Thyroid gland (tissue), 4 donors: Measurements from ENCODE around the gene TOM1L2. TPM values are rescaled to one million over a fixed set of nuclear protein-coding genes. Genes with fewer than 3 reads are reported as not detected.

ENCODE experiments used
- DNase-seq, 2 donors: peaks; one replicate each; pipeline ENCODE4 v3.0.0-alpha.2; 2019
- H3K27ac ChIP-seq, 3 donors: fragments of 200-600 bp; sonication (generic); 1 replicate in 2 of 3; 2 replicates in 1 of 3; pipeline ENCODE4 v1.5.1; 2016 to 2019; ENCODE audit warnings: mild to moderate bottlenecking in 1 of 3, moderate library complexity in 1 of 3
- H3K27me3 ChIP-seq: fragments of 200-600 bp; sonication (generic); one replicate; pipeline ENCODE4 v1.5.1; 2019
- H3K36me3 ChIP-seq, 2 donors: fragments of 200-600 bp; sonication (generic); one replicate each; pipeline ENCODE4 v1.5.1; 2016 to 2019
- H3K4me1 ChIP-seq, 2 donors: fragments of 200-600 bp; sonication (generic); one replicate each; pipeline ENCODE4 v1.5.1; 2017 to 2019
- H3K4me3 ChIP-seq, 3 donors: fragments of 200-600 bp; sonication (generic); replicated peaks in 1 of 3; 1 replicate in 2 of 3; 2 replicates in 1 of 3; pipeline ENCODE4 v1.5.1; 2016; ENCODE audit warnings: mild to moderate bottlenecking in 1 of 3
- H3K9me3 ChIP-seq: fragments of 200-600 bp; sonication (generic); one replicate; pipeline ENCODE4 v1.5.1; 2017
- POLR2A ChIP-seq, 2 donors: fragments of 450-650 bp; IDR thresholded peaks; one replicate each; pipeline ENCODE4 v1.6.1; 2017; ENCODE audit warnings: antibody characterized with exemption in 2 of 2, mild to moderate bottlenecking in 2 of 2, moderate library complexity in 1 of 2
- WGBS, 2 donors: methylation state at CpG; one replicate each; pipeline ENCODE4 v1.1.5; 2017; 5-methylcytosine and 5-hydroxymethylcytosine counted together
- intact Hi-C: fragments of 100-400 bp; cut with DNase I; formaldehyde crosslinking; loops from one replicate; pipeline ENCODE4 v1.15.1; 2023
- total RNA-seq, 4 donors: library from RNA; depleted of rRNA; stranded (reverse); fragments of >200 nt; gene quantifications; one replicate each; pipeline ENCODE4 v1.2.3, GENCODE V29; 2016
- TF ChIP-seq, protein P1 (sequence below), 6 experiments: fragments of 200-600 bp in 3 of 6; fragments of 450-650 bp in 3 of 6; sonication (generic) in 3 of 6; IDR thresholded peaks; one replicate each; pipeline ENCODE4 v1.5.1; 2016 to 2019; ENCODE audit warnings: antibody characterized with exemption in 6 of 6, mild to moderate bottlenecking in 2 of 6, inconsistent platforms in 1 of 6, moderate library complexity in 1 of 6

Gene TOM1L2
- total RNA-seq, 4 donors from 2014 or later, result 138 to 881 (median 257) TPM

- peaks cover 9 to 11% of the 10 kb centered on the region in 2 donors for H3K36me3 ChIP-seq
- DNase-seq, result peak in 1 of 2 donors; percentile 50
- no peaks in the 10 kb centered on the region for H3K27me3 ChIP-seq
- intact Hi-C loops, result no loop called here
- no peaks in the 10 kb centered on the region for H3K9me3 ChIP-seq
- peaks cover 78 to 88% of the 10 kb centered on the region in 2 donors for H3K4me1 ChIP-seq
- H3K27ac ChIP-seq, result peak overlapping the region; percentile 97 to 99 (median 99)
- no peak overlapping the region for H3K4me3 ChIP-seq
- TF ChIP-seq POLR2A (IDR thresholded peaks at IDR 0.05), result no peak
- TF ChIP-seq, protein P1, sequence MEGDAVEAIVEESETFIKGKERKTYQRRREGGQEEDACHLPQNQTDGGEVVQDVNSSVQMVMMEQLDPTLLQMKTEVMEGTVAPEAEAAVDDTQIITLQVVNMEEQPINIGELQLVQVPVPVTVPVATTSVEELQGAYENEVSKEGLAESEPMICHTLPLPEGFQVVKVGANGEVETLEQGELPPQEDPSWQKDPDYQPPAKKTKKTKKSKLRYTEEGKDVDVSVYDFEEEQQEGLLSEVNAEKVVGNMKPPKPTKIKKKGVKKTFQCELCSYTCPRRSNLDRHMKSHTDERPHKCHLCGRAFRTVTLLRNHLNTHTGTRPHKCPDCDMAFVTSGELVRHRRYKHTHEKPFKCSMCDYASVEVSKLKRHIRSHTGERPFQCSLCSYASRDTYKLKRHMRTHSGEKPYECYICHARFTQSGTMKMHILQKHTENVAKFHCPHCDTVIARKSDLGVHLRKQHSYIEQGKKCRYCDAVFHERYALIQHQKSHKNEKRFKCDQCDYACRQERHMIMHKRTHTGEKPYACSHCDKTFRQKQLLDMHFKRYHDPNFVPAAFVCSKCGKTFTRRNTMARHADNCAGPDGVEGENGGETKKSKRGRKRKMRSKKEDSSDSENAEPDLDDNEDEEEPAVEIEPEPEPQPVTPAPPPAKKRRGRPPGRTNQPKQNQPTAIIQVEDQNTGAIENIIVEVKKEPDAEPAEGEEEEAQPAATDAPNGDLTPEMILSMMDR (IDR thresholded peaks at IDR 0.05), result no peak
- WGBS, 2 donors, result 37 to 54% methylated on average over 3 to 8 of the region's 9 CpGs
Observed at GRCh38 chr17:17842111-17842876, 129.9 kb downstream of the TOM1L2 start.

- peak; percentile 97 to 98 for DNase-seq
- H3K4me1 ChIP-seq, result peaks cover 83 to 91% of the 10 kb centered on the region in 2 donors
- peak overlapping the region; percentile 99 for H3K27ac ChIP-seq
- intact Hi-C loops, result no loop called here
- WGBS, 2 donors, result 14 to 17% methylated on average over 1 of the region's 1 CpG
- TF ChIP-seq, protein P1 (IDR thresholded peaks at IDR 0.05), result peak in 2 of 6 experiments; percentile 21 to 34
- TF ChIP-seq POLR2A (IDR thresholded peaks at IDR 0.05), result peak in 1 of 2 donors; percentile 81
- no peak overlapping the region for H3K4me3 ChIP-seq
- H3K9me3 ChIP-seq, result no peaks in the 10 kb centered on the region
- H3K27me3 ChIP-seq, result no peaks in the 10 kb centered on the region
- peaks cover 2 to 4% of the 10 kb centered on the region in 2 donors for H3K36me3 ChIP-seq
Observed at GRCh38 chr17:17841601-17842025, 130.6 kb downstream of the TOM1L2 start.

DNA sequence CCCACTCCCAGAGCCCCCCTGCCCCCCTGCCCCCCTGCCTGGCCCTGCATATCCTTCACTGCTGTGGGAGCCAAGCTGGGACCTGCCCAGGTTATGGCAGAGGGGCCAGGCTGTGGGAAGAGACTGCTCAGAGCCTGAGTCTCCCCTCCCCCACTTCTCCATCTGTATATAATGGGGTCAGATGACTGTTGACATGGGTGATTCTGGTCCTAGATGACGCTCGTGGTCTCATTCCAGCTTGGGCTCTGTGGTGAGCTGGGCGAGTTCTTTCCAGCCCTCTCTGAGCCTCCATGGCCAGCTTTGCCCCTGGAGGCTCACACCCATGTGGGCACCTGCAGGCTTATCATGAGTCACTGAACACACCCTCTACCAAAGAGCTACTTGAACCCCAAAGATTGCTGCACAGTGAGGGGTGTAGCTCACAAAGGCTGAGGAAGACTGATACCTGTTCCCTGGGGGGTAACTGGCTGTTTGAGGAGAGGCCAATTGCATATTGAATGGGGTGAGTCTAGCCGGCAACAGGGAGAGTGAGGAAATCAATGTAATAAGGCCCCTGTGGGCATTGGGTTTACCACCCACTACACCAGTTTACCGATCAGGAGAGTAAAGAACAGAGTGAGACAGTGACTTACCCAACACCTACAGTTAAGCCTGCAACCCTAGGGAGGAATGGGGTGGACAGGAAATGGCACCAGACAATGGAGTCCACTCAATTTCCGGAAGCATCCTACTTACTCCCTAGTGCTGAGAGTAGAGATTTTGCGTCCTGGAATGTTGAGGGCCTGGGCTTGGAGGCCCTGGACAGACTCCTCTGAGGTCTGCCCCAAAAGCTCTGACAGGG is 131.2 kb downstream of the TOM1L2 start:
- Histone ChIP-seq H3K4me3 (peak overlapping the region in 1 of 3 donors; percentile 12), H3K27ac (peak overlapping the region; percentile 99), H3K9me3 (no peaks in the 10 kb centered on the region), H3K36me3 (no peaks in the 10 kb centered on the region), H3K27me3 (no peaks in the 10 kb centered on the region), H3K4me1 (peaks cover 82 to 89% of the 10 kb centered on the region in 2 donors)
- no peak for TF ChIP-seq POLR2A (IDR thresholded peaks at IDR 0.05)
- intact Hi-C loops, result no loop called here
- WGBS, 2 donors, result 26 to 43% methylated on average over 5 to 7 of the region's 7 CpGs
- DNase-seq, result no peak

GRCh38 chr17:17839791-17840707 is 132.2 kb downstream of the TOM1L2 start:
- WGBS, 2 donors, result 4 to 8% methylated on average over 14 to 43 of the region's 71 CpGs

More at GRCh38 chr17:17839791-17840707, 132.2 kb downstream of the TOM1L2 start:
- H3K4me3 ChIP-seq, result peak overlapping the region in 1 of 3 donors; percentile 12
- no peaks in the 10 kb centered on the region for H3K36me3 ChIP-seq
- peaks cover 82 to 89% of the 10 kb centered on the region in 2 donors for H3K4me1 ChIP-seq
- TF ChIP-seq, protein P1 (IDR thresholded peaks at IDR 0.05), result no peak
- peak; percentile 78 to 96 for TF ChIP-seq POLR2A (IDR thresholded peaks at IDR 0.05)
- no peaks in the 10 kb centered on the region for H3K9me3 ChIP-seq
- H3K27me3 ChIP-seq, result no peaks in the 10 kb centered on the region
- intact Hi-C loops, result no loop called here
- peak overlapping the region; percentile 99 for H3K27ac ChIP-seq
- peak; percentile 99 for DNase-seq
